AG09309 (cell line): ENCODE data around the gene PARD3.

ENCODE experiments used
- DNase-seq: peaks from one replicate; pipeline ENCODE4 v3.0.0-alpha.2; 2010; ENCODE audit warnings: low read depth
- H3K4me3 ChIP-seq: 2 replicates; pipeline ENCODE4 v1.5.1; 2011; ENCODE audit warnings: mild to moderate bottlenecking, low read depth, low read length, moderate library complexity; ENCODE audit not compliant: control insufficient read depth
- TF ChIP-seq, protein P1 (sequence below): IDR thresholded peaks from 2 replicates; pipeline ENCODE4 v1.5.1; 2011; ENCODE audit warnings: mild to moderate bottlenecking, low read depth, low read length, inconsistent platforms; ENCODE audit not compliant: insufficient read depth, control insufficient read depth; ENCODE audit errors: missing control alignments

PARD3 gene

DNA sequence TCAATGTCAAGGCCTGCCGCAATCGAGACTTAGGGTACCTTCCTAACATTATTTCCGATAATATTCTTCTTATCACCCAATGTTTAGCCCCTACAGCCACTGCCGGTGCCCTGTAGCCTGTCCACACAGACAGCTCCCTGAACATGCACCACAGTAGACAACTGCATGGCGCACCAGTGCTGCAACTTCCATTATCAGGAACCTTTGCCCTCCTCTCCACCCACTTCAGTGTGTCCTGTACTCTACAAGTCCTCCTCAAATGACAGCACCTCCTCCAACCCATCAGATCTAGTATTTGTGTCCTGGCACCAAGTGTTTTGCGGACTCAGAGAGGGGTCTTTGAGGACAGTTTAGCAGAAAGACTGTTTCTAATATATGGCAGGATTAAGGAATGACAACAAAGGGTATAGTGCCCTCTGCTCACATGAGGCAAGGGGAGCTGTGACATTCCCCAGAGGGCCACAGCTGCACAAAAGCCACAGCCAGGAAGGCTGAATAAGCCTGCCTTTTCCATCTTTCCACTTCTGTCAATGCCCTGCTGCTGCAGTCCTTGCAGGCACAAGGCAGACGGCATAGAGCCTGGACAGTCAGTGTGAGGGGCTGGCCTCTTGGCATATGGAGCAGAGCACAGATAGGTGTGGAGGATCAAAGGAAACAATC is 335.4 kb downstream of the PARD3 start:
- H3K4me3 ChIP-seq: no peak overlapping the region
- TF ChIP-seq, protein P1, sequence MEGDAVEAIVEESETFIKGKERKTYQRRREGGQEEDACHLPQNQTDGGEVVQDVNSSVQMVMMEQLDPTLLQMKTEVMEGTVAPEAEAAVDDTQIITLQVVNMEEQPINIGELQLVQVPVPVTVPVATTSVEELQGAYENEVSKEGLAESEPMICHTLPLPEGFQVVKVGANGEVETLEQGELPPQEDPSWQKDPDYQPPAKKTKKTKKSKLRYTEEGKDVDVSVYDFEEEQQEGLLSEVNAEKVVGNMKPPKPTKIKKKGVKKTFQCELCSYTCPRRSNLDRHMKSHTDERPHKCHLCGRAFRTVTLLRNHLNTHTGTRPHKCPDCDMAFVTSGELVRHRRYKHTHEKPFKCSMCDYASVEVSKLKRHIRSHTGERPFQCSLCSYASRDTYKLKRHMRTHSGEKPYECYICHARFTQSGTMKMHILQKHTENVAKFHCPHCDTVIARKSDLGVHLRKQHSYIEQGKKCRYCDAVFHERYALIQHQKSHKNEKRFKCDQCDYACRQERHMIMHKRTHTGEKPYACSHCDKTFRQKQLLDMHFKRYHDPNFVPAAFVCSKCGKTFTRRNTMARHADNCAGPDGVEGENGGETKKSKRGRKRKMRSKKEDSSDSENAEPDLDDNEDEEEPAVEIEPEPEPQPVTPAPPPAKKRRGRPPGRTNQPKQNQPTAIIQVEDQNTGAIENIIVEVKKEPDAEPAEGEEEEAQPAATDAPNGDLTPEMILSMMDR: no peak
- no peak for DNase-seq

DNA sequence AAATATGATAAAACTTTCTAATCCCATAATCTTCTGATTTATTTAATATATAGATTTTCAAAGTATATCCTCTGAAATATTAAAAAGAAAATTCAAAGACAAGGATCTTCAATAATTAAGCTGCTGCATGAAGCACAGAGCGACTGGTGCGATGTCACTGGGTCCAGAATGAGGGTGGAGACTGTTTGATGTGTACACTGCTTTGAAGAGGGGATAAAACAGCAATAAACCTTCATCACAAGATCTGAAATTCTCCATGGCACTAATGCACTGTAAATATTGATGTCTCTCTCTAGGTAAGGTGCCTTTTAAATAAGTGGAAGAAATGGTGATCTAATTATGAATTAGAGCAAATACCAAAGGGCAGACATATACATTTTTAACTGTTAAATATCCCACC is 337.8 kb downstream of the PARD3 start:
- TF ChIP-seq, protein P1: no peak
- no peak for DNase-seq
- no peak overlapping the region for H3K4me3 ChIP-seq

DNA sequence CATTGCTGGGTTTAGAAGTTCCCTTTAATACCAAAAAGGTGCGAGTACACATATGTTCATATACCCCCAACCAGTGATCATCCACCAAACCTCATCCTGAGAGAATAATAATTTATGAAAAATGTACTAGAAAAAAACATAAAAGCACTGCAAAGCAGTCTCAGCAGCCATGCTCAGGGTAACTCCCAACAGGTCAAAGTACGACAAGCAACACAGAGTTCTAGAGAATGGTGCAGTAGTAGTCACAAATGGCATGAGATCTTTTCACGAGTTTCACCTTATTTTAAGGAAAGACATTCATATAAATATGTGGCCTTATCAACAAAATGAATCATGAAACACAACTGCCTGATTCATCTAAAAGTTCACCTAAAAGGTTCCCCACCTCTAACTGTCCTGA is 338.5 kb downstream of the PARD3 start:
- TF ChIP-seq, protein P1: no peak

DNA sequence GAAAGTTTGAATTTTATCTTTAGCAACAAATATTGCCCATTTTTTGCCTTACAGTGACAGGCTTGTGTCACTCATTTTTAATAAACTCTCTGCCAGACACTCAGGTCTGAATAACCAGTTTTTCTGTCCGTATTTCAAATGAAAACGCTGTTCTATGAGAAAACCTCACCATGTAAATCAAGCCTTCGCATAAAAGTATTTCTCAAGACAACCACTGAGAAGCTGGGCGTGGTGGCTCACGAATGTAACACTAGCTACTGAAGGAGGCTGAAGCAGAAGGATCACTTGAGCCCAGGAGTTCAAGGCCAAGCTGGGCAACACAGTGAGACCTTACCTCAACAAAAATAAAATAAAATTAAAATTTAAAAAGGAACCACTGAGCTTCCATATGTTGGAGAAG is 339.3 kb downstream of the PARD3 start:
- DNase-seq: no peak
- H3K4me3 ChIP-seq: no peak overlapping the region
- TF ChIP-seq, protein P1: no peak

More for the DNA sequence above, 338.5 kb downstream of the PARD3 start:
- no peak for DNase-seq
- H3K4me3 ChIP-seq: no peak overlapping the region

DNA sequence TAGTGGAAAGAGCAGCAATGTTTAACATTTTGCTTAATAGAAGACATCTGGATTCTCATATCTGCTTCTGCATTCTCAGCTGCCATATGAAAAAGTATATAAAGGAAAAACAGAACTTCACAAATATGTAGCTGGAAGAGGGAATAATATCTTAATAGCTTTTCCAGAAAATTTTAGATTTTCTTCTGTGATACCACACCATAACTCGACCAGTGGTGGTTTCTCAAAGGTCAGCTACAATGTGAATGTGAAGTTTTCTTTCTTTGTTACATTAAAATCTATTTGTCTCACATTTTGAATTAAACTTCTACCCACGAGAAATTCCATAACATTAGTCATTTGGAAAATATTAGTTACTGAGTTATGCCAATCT is 339.8 kb downstream of the PARD3 start:
- TF ChIP-seq, protein P1: no peak
- DNase-seq: no peak
- H3K4me3 ChIP-seq: no peak overlapping the region

DNA sequence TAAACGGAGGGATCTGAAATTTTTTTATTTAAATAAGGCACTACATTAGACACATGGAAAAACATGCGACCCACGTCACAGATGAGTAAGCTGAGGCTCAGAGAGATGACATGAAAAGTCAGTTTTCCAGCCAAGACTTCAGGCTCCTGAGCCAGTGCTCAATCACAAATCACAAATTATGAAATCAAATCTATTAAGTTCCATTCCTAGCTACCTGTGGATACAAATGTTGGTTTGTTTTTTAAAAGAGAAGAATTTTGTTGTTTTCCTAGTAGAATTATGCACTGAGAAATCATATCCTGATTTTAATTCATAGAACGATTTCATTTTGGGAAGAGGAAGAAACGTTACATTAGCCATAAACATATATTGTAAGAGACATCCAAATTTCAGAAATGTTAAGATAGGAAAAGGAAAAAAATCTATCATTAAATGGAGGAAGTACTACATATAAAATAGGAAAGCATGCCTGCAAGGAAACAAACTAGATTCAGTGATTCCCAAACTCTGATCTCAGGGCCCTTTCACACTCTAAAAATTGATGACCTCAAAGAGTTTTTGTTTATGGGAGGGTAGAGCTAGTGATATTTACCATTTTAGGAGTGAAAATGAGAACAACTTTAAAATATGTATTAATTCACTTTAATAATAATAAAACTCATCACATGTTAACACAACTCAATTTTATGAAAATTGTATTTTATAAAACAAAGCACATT is 340.4 kb downstream of the PARD3 start:
- DNase-seq: no peak
- no peak overlapping the region for H3K4me3 ChIP-seq
- TF ChIP-seq, protein P1: no peak
